MCF 10A (cell line): Measurements from ENCODE around the gene ATRAID. TPM values are rescaled to one million over a fixed set of nuclear protein-coding genes. Genes with fewer than 3 reads are reported as not detected.

Experiments used
- BruUV-seq: library from RNA; stranded (reverse); fragments of 400-500 nt; replicated peaks from 2 replicates; lab custom pipeline; 2021; lab: Mats Ljungman, UMichigan
- CTCF ChIA-PET: fragments of 300-600 bp; sonication (Branson Sonifier 250); formaldehyde crosslinking; extraction: SDS; loops from one replicate; lab custom pipeline; 2021; ENCODE audit warnings: antibody characterized with exemption, inconsistent platforms; lab: Yijun Ruan, JAX
- POLR2A ChIA-PET: fragments of 300-600, 350-650 bp; sonication (Branson Sonifier 250); formaldehyde crosslinking; extraction: SDS; loops from one replicate; lab custom pipeline; 2020; ENCODE audit warnings: antibody characterized with exemption, inconsistent platforms; lab: Yijun Ruan, JAX
- DNase-seq: peaks from one replicate; pipeline ENCODE4 v3.0.0-alpha.2; 2018; ENCODE audit not compliant: unreplicated experiment
- H3K27ac Mint-ChIP-seq: one replicate; pipeline ENCODE4 v1.8.0; 2022; ENCODE audit warnings: mild to moderate bottlenecking, low read depth, mixed read lengths; ENCODE audit not compliant: unreplicated experiment
- H3K27me3 Mint-ChIP-seq: one replicate; pipeline ENCODE4 v1.8.0; 2022; ENCODE audit warnings: mixed read lengths; ENCODE audit not compliant: insufficient read depth, unreplicated experiment
- H3K36me3 Mint-ChIP-seq: one replicate; pipeline ENCODE4 v1.8.0; 2022; ENCODE audit warnings: mild to moderate bottlenecking, moderate library complexity, mixed read lengths; ENCODE audit not compliant: insufficient read depth, unreplicated experiment
- H3K4me1 Mint-ChIP-seq: one replicate; pipeline ENCODE4 v1.8.0; 2022; ENCODE audit warnings: mixed read lengths; ENCODE audit not compliant: insufficient read depth, unreplicated experiment
- H3K4me3 Mint-ChIP-seq: one replicate; pipeline ENCODE4 v1.8.0; 2022; ENCODE audit warnings: mild to moderate bottlenecking, moderate library complexity, mixed read lengths; ENCODE audit not compliant: unreplicated experiment
- H3K9me3 Mint-ChIP-seq: one replicate; pipeline ENCODE4 v1.8.0; 2022; ENCODE audit warnings: mixed read lengths; ENCODE audit not compliant: unreplicated experiment
- intact Hi-C: fragments of 100-400 bp; cut with micrococcal nuclease; formaldehyde crosslinking; loops from 2 replicates; pipeline ENCODE4 v1.14.1; 2022
- total RNA-seq: library from RNA; stranded (reverse); gene quantifications from 2 replicates; pipeline ENCODE4 v1.2.3, GENCODE V29; 2022
- TF ChIP-seq, protein P1 (sequence below): fragments of 200-600 bp; IDR thresholded peaks from one replicate; pipeline ENCODE4 v1.8.0; 2022; ENCODE audit warnings: antibody characterized with exemption, mild to moderate bottlenecking; ENCODE audit not compliant: unreplicated experiment

Gene ATRAID
- total RNA-seq, 1 experiment from 2014 or later: 115 TPM

DNA sequence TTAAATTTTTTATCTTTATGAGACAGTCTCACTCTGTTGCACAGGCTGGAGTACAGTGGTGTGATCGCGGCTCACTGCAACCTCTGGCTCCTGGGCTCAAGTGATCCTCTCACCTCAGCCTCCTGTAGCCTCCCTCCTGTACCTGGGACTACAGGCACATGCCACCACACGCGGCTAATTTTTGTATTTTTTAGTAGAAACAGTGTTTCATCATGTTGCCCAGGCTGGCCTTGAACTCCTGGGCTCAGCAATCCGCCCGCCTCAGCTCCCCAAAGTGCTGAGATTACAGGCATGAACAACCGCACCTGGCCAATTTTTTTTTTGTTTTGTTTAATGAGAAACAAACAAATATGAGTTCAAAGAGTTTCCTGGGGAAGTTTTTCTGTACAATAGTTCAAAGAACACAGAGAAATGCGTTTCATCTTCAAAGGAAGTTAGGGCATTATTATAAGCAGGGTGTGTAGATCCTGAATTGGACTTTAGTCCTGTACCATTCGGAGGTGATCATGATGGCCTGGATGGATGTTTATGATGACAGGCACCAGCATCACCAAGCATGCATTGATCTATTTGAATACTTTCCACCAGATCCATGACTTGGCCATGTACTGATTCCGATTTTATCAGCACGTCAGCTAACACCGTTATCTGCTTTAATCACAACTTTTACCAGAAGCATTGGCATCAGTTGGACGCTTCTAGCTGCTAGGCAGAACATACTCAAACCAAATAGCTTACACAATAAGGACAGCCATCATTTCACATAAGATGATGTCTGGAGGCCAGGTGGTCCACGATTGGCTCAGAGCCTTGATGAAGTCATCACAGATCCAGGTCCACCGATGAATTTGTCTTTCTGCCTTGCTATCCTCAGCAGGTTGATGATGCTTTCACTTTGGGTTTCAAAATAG, 34.1 kb upstream of the ATRAID start:
- TF ChIP-seq, protein P1, sequence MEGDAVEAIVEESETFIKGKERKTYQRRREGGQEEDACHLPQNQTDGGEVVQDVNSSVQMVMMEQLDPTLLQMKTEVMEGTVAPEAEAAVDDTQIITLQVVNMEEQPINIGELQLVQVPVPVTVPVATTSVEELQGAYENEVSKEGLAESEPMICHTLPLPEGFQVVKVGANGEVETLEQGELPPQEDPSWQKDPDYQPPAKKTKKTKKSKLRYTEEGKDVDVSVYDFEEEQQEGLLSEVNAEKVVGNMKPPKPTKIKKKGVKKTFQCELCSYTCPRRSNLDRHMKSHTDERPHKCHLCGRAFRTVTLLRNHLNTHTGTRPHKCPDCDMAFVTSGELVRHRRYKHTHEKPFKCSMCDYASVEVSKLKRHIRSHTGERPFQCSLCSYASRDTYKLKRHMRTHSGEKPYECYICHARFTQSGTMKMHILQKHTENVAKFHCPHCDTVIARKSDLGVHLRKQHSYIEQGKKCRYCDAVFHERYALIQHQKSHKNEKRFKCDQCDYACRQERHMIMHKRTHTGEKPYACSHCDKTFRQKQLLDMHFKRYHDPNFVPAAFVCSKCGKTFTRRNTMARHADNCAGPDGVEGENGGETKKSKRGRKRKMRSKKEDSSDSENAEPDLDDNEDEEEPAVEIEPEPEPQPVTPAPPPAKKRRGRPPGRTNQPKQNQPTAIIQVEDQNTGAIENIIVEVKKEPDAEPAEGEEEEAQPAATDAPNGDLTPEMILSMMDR: no peak
- ChIA-PET POLR2A (interaction anchor here (0.6 kb wide), 1 partner anchor 45 kb away, joined by 3 read pairs; no protein-coding TSS in a partner anchor), CTCF (interaction anchor here (0.5 to 1.5 kb wide), 5 partner anchors 8 to 133 kb away, joined by 3 to 7 read pairs (median 3); no protein-coding TSS in a partner anchor)
- Mint-ChIP-seq H3K27ac (no peak overlapping the region), H3K36me3 (no peaks in the 10 kb centered on the region), H3K27me3 (no peaks in the 10 kb centered on the region), H3K9me3 (no peaks in the 10 kb centered on the region), H3K4me3 (no peak overlapping the region), H3K4me1 (peaks cover 6% of the 10 kb centered on the region)
- BruUV-seq: no TSS peak
- intact Hi-C loops: no loop called here
- DNase-seq: no peak

- intact Hi-C loops: no loop called here
- H3K4me3 Mint-ChIP-seq: no peak overlapping the region
- peaks cover 6% of the 10 kb centered on the region for H3K4me1 Mint-ChIP-seq
- CTCF ChIA-PET: interaction anchor here (0.7 to 1.5 kb wide), 2 partner anchors 9 to 125 kb away, joined by 3 to 7 read pairs; no protein-coding TSS in a partner anchor
- BruUV-seq: no TSS peak
- H3K27me3 Mint-ChIP-seq: no peaks in the 10 kb centered on the region
- POLR2A ChIA-PET: interaction anchor here (0.6 kb wide), 1 partner anchor 44 kb away, joined by 3 read pairs; no protein-coding TSS in a partner anchor
- no peak for DNase-seq
- no peak overlapping the region for H3K27ac Mint-ChIP-seq
- TF ChIP-seq, protein P1: no peak
- no peaks in the 10 kb centered on the region for H3K36me3 Mint-ChIP-seq
- no peaks in the 10 kb centered on the region for H3K9me3 Mint-ChIP-seq
These were observed 33.4 kb upstream of the ATRAID start for GRCh38 chr2:27178469-27178868.

DNA sequence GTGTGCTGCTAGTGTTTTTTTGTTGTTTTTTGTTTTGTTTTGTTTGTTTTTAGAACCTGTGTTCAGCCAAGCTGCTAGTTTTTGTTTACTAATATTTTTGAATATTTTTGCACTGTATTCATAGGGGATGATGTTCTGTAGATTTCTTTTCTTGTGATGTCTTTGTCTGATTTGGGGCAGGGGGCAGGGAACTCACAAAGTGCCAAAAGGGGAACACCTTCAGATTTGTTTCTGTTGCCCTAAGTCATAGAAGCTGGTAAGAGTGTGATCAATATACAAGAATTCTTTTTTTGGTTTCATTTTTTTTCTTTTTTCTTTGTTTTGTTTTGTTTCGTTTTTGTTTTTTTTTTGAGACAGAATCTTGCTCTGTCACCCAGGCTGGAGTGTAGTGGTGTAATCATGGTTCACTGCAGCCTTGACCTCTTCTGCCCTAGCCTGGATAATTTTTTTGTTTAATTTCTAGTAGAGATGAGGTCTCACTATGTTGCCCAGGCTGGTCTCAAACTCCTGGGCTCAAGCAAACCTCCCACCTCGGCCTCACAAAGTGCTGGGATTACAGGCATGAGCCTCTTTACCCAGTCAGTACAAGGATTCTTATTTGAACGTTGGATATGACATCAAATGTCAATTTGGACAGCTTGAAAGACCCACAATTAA, 32.4 kb upstream of the ATRAID start:
- intact Hi-C loops: no loop called here
- no TSS peak for BruUV-seq
- H3K36me3 Mint-ChIP-seq: no peaks in the 10 kb centered on the region

More for the DNA sequence above, 32.4 kb upstream of the ATRAID start:
- H3K9me3 Mint-ChIP-seq: no peaks in the 10 kb centered on the region
- no peak overlapping the region for H3K27ac Mint-ChIP-seq
- no peak for DNase-seq
- no peak overlapping the region for H3K4me3 Mint-ChIP-seq
- CTCF ChIA-PET: interaction anchor here (1.5 kb wide), 1 partner anchor 10 kb away, joined by 7 read pairs; no protein-coding TSS in a partner anchor
- POLR2A ChIA-PET: interaction anchor here (0.6 to 0.7 kb wide), 2 partner anchors 27 to 35 kb away, joined by 3 to 4 read pairs; no protein-coding TSS in a partner anchor
- TF ChIP-seq, protein P1: no peak
- no peaks in the 10 kb centered on the region for H3K27me3 Mint-ChIP-seq
- peaks cover 11% of the 10 kb centered on the region for H3K4me1 Mint-ChIP-seq
